ENCODE measurements around the gene ABCA9.
"Not testable (repeated sequence)": the region's sequence is repeated elsewhere in the genome, so short reads cannot be mapped to it uniquely, and the experiment has no call there.

Gene ABCA9, protein sequence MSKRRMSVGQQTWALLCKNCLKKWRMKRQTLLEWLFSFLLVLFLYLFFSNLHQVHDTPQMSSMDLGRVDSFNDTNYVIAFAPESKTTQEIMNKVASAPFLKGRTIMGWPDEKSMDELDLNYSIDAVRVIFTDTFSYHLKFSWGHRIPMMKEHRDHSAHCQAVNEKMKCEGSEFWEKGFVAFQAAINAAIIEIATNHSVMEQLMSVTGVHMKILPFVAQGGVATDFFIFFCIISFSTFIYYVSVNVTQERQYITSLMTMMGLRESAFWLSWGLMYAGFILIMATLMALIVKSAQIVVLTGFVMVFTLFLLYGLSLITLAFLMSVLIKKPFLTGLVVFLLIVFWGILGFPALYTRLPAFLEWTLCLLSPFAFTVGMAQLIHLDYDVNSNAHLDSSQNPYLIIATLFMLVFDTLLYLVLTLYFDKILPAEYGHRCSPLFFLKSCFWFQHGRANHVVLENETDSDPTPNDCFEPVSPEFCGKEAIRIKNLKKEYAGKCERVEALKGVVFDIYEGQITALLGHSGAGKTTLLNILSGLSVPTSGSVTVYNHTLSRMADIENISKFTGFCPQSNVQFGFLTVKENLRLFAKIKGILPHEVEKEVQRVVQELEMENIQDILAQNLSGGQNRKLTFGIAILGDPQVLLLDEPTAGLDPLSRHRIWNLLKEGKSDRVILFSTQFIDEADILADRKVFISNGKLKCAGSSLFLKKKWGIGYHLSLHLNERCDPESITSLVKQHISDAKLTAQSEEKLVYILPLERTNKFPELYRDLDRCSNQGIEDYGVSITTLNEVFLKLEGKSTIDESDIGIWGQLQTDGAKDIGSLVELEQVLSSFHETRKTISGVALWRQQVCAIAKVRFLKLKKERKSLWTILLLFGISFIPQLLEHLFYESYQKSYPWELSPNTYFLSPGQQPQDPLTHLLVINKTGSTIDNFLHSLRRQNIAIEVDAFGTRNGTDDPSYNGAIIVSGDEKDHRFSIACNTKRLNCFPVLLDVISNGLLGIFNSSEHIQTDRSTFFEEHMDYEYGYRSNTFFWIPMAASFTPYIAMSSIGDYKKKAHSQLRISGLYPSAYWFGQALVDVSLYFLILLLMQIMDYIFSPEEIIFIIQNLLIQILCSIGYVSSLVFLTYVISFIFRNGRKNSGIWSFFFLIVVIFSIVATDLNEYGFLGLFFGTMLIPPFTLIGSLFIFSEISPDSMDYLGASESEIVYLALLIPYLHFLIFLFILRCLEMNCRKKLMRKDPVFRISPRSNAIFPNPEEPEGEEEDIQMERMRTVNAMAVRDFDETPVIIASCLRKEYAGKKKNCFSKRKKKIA (N-terminal part only)

DNA sequence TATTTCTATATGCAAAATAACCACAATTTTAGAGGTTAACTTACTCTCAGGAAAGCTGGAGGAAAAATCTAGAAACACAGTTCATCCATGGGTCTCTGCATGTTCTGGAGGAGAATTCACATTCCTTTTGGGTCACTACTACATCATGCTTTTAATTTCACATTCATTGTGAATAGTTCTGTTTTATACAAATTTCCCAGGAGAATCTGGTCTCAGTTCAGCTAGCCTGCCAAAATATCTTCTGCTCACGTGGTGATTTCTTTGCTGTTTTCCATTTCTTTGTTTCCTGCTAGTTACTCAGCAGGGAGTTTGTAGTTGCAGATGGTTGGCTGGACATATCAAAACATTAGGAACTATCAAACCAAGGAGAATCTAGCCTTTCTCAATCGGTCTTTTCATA is at the start of gene ABCA9:
Gene ABCA9, minus strand, starts transcription at position 106 of the 400 bp plus-strand sequence. CDS start 9,801 bp downstream, outside the sequence.
- no peak for DNase-seq

DNA sequence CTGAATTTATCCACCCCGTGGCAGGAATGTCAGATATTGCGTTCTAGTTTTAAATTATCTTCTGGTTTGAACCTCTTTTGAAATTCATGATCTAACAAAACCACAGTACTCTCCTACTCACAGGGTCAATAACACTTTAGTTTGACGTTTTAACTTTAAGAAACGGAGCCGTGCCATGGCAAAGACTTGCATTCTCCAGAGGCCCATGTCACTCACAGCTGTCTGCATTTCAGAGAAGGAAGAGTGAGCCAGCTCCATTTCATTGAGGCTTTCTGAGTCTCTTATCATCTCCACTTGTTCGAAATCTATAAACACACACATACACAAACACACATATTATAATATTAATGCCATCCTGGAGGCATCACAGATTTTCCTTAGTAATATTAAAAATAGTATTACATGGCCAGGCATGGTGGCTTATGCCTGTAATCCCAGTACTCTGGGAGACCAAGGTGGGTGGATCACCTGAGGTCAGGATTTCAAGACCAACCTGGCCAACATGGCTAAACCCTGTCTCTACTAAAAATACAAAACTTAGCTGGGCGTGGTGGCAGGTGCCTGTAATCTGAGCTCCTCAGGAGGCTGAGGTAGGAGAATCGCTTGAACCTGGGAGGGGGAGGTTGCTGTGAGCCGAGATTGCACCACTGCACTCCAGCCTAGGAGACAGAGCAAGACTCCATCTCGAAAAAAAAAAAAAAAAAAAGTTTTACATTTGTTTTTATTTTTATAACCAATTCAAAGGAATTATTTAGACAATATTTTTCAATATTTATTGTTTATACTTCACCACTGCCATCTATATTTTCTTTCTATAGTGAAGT is 45.4 kb upstream of the ABCA9 start:
- DNase-seq: no peak

DNA sequence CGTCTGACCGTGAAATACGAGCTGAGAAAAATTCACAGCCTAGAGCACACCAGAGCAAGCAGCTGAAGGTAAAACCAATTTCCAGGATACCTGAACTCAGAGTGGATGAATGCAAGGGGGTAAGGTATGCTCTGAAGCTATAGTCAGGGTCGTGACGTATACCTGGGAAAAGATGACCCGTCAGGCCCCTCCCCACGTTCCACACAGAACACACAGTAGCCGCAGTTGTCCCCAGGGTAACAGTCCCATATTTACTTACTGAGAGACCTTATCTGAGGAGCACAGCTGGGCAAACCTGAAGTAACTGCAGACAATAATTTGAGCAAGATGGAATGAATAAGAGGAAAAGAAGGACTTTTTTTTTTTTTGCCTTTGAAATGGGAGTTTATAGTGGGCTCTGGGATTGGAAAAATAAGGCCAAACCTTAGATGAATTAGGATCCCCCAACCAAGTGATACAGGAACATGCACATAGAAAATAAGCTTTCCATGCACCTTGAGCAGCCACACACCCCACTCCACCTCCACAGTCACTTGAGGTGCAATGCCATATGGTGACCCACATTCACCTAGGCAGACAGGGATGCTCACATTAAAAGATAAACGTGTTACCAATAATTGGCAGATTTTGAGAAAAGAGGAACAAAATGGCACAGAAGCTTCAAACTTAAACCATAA is 43.0 kb upstream of the ABCA9 start:
- peak; percentile 72 for DNase-seq

DNA sequence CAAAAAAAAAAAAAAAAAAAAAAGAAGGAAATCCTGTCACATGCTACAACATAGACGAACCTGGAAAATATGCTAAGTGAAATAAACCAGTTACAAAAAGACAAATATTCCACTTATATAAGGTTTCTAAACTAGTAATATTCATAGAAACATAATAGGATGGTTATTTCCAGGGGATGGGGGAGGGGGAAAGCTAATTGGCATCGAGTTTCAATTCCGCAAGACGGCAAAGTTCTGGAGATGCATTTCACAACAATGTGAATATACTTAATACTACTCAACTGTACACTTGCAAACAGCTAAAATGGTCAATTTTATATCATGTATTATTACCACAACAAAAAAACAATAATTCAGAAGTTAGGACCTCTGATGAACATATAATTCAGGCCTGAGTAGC is 37.9 kb upstream of the ABCA9 start:
- DNase-seq: no peak

DNA sequence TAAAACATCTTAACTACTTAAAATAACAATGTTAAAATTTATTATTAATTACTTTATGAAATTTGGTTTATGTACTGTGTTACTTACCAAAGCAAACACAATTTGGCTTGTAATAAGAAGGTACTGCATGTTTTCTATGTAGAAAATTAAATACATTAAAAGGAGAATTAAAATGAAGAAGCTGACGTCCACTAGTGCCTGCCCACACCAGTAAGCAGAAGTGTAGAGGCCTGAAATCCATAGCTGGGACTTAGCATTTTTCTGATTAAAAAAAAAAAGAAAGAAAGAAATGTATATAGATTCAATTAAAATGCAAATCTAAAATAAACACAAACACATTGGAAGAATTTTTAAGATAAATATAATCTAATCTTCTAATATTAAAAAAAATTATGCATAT is 35.8 kb upstream of the ABCA9 start:
- DNase-seq: no peak

DNA sequence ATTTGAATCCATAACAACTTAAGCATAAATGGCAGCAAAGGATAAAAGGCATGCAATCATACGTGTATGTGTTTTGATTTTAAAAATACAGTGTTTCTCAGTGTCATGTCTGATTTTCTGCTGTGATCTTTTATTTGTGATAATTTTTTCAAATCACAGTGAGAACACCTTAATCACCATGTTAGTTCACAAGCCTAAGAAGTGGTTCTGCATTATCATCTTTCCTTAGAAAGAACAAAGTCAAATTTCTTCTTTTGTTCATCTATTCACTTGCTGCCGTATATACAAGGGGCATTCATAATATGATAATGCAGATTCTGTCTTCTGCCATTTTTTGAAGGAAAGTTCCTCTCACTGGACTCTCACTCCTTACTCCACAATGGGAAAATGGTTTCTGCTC is 33.3 kb upstream of the ABCA9 start:
- no peak for DNase-seq

GRCh38 chr17:69093279-69093789 is 32.6 kb upstream of the ABCA9 start:
- DNase-seq: no peak

GRCh38 chr17:69090365-69090764 is 29.6 kb upstream of the ABCA9 start:
- DNase-seq: no peak

DNA sequence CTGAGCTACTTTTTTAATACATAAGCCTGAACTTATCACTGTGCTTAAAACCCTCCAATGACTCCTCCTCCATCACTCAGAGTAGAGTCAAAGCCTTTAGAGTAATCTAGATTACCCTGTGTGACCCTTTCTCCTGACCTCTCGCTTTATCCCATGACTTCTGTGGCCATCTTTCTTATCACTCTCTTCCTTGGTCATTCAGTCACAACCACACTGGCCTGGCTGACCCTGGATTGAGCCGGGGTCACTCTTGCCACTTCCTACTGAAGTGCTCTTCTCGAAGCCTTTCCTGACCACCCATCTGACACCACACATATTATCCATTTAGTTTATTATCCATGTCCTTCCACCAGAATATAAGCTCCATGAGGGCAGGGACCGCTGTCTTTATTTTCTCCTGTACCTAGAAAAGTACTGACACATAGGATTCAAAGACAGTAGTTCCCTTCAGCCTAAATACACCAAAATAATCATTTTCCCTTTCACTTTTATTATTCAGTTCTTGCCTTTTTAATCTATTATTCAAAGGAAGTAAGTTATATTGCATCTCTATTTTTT is 28.0 kb upstream of the ABCA9 start:
- no peak for DNase-seq

- DNase-seq: no peak
Measured at GRCh38 chr17:69086641-69087040, 25.9 kb upstream of the ABCA9 start.

GRCh38 chr17:69084911-69085310 is 24.2 kb upstream of the ABCA9 start:
- no peak for DNase-seq

- no peak for DNase-seq
Measured at GRCh38 chr17:69082696-69083095, 22.0 kb upstream of the ABCA9 start.

- no peak for DNase-seq
Measured at GRCh38 chr17:69078864-69079263, 18.1 kb upstream of the ABCA9 start.

DNA sequence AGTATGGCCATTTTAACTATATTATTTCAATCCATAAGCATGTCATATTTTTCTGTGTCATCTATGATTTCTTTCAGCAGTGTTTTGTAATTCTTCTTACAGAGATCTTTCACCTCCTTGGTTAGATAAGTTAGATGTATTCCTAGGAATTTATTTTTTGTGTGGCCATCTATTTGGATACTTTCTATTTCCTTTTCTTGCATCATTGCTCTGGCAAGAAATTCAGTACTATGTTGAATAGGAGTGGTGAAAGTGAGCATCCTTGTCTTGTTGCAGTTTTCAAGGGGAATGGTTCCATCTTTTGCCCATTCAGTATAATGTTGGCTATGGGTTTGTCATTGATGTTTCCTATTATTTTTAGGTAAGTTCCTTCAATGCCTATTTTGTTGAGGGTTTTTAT is 15.1 kb upstream of the ABCA9 start:
- DNase-seq: no peak

GRCh38 chr17:69073392-69073791 is 12.7 kb upstream of the ABCA9 start:
- not testable (repeated sequence) for DNase-seq

GRCh38 chr17:69072803-69073256 is 12.1 kb upstream of the ABCA9 start:
- not testable (repeated sequence) for DNase-seq

DNA sequence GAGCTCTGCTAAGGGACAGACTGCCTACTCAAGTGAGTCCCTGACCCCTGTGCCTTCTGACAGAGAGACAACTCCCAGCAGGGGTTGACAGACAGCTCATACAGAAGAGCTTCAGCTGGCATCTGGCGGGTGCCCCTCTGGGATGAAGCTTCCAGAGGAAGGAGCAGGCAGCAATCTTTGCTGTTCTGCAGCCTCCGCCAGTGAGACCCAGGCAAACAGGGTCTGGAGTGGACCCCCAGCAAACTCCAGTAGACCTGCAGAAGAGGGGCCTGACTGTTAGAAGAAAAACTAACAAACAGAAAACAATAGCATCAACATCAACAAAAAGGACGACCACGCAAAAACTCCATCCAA is 10.5 kb upstream of the ABCA9 start:
- not testable (repeated sequence) for DNase-seq

GRCh38 chr17:69070378-69071232 is 9.9 kb upstream of the ABCA9 start:
- peak; percentile 46 for DNase-seq

DNA sequence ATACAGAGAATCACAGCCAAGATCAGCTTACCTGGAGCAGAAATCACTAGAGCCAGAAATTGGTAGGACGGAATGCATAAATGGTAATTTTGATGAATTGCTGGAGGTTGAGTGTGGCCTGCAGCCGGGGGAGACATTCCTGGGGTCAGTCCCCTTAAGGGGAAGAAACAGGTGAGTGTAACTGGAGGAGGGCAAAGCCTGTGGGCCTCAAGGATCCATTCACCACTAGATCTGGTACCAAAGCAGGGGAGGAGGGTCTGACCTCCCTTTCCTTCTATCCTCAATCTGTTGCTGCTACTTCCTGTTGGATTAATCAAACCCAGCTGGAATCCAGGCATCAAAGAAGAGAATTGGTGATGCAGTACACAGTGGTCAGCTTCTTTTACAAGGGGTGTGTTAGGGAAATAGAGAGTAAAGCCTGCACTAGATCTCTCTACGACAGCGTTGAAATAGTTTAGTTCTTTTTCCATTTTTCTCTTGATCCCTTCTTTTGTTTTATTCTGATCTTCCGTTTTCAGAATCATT is 8.6 kb upstream of the ABCA9 start:
- no peak for DNase-seq
